Measurements from ENCODE around the gene ELOF1. TPM values are rescaled to one million over a fixed set of nuclear protein-coding genes. Genes with fewer than 3 reads are reported as not detected.

The ELOF1 gene
- total RNA-seq, 1 donor from 2014 or later, result 37.7 TPM

GRCh38 chr19:11519138-11519537, 39.9 kb downstream of the ELOF1 start:
- Mint-ChIP-seq H3K36me3 (ENCODE audit: low read depth) (peaks cover 6% of the 10 kb centered on the region), H3K4me3 (ENCODE audit: unreplicated experiment) (no peak overlapping the region)
- DNase-seq (ENCODE audit: low spot score), result no peak

GRCh38 chr19:11513946-11514345, 45.1 kb downstream of the ELOF1 start:
- Mint-ChIP-seq H3K4me3 (ENCODE audit: unreplicated experiment) (no peak overlapping the region), H3K27ac (ENCODE audit: unreplicated experiment) (no peak overlapping the region), H3K27me3 (ENCODE audit: low read depth) (no peaks in the 10 kb centered on the region), H3K36me3 (ENCODE audit: low read depth) (peaks cover 9% of the 10 kb centered on the region), H3K9me3 (ENCODE audit: low read depth) (no peaks in the 10 kb centered on the region), H3K4me1 (ENCODE audit: low read depth) (no peaks in the 10 kb centered on the region)
- DNase-seq (ENCODE audit: low spot score), result no peak
- TF ChIP-seq CTCF (IDR thresholded peaks at IDR 0.05), result no peak

More at GRCh38 chr19:11519138-11519537, 39.9 kb downstream of the ELOF1 start:
- no peaks in the 10 kb centered on the region for H3K9me3 Mint-ChIP-seq (ENCODE audit: low read depth)
- H3K4me1 Mint-ChIP-seq (ENCODE audit: low read depth), result no peaks in the 10 kb centered on the region
- no peak for TF ChIP-seq CTCF (IDR thresholded peaks at IDR 0.05)
- no peak overlapping the region for H3K27ac Mint-ChIP-seq (ENCODE audit: unreplicated experiment)
- H3K27me3 Mint-ChIP-seq (ENCODE audit: low read depth), result no peaks in the 10 kb centered on the region

- H3K27me3 Mint-ChIP-seq (ENCODE audit: low read depth), result no peaks in the 10 kb centered on the region
- no peak overlapping the region for H3K4me3 Mint-ChIP-seq (ENCODE audit: unreplicated experiment)
- no peak overlapping the region for H3K27ac Mint-ChIP-seq (ENCODE audit: unreplicated experiment)
Measured at GRCh38 chr19:11510444-11510843, 48.6 kb downstream of the ELOF1 start.

GRCh38 chr19:11507370-11508078, 51.5 kb downstream of the ELOF1 start:
- no peak for DNase-seq (ENCODE audit: low spot score)
- Mint-ChIP-seq H3K4me3 (ENCODE audit: unreplicated experiment) (no peak overlapping the region), H3K36me3 (ENCODE audit: low read depth) (peaks cover 8% of the 10 kb centered on the region), H3K27ac (ENCODE audit: unreplicated experiment) (no peak overlapping the region), H3K27me3 (ENCODE audit: low read depth) (no peaks in the 10 kb centered on the region), H3K9me3 (ENCODE audit: low read depth) (no peaks in the 10 kb centered on the region), H3K4me1 (ENCODE audit: low read depth) (peaks cover 16% of the 10 kb centered on the region)
- no peak for TF ChIP-seq CTCF (IDR thresholded peaks at IDR 0.05)

More at GRCh38 chr19:11510444-11510843, 48.6 kb downstream of the ELOF1 start:
- TF ChIP-seq CTCF (IDR thresholded peaks at IDR 0.05), result no peak
- peaks cover 7% of the 10 kb centered on the region for H3K36me3 Mint-ChIP-seq (ENCODE audit: low read depth)
- H3K9me3 Mint-ChIP-seq (ENCODE audit: low read depth), result no peaks in the 10 kb centered on the region
- H3K4me1 Mint-ChIP-seq (ENCODE audit: low read depth), result peaks cover 9% of the 10 kb centered on the region
- no peak for DNase-seq (ENCODE audit: low spot score)

- H3K4me1 Mint-ChIP-seq (ENCODE audit: low read depth), result peaks cover 16% of the 10 kb centered on the region
- no peak for DNase-seq (ENCODE audit: low spot score)
- no peak overlapping the region for H3K27ac Mint-ChIP-seq (ENCODE audit: unreplicated experiment)
- TF ChIP-seq CTCF (IDR thresholded peaks at IDR 0.05), result no peak
- H3K9me3 Mint-ChIP-seq (ENCODE audit: low read depth), result no peaks in the 10 kb centered on the region
- peaks cover 7% of the 10 kb centered on the region for H3K36me3 Mint-ChIP-seq (ENCODE audit: low read depth)
- H3K4me3 Mint-ChIP-seq (ENCODE audit: unreplicated experiment), result peak overlapping the region; percentile 83
- H3K27me3 Mint-ChIP-seq (ENCODE audit: low read depth), result no peaks in the 10 kb centered on the region
Measured at GRCh38 chr19:11506967-11507366, 52.1 kb downstream of the ELOF1 start.

All from chondrocyte (in vitro differentiated cells).